HCT116 (cell line): ENCODE results near the gene SEMA6D. TPM values are rescaled to one million over a fixed set of nuclear protein-coding genes. Genes with fewer than 3 reads are reported as not detected.

Experiments
- ATAC-seq: fragments of 200-7000 bp; cut with Tn5 transposase; 2 replicates; pipeline ENCODE4 v1.9.1; 2020; ENCODE audit warnings: mild to moderate bottlenecking, moderate library complexity
- BruUV-seq: library from RNA; stranded (reverse); fragments of 400-500 nt; replicated peaks from 2 replicates; lab custom pipeline; 2021; lab: Mats Ljungman, UMichigan
- CTCF ChIA-PET: fragments of 300-600 bp; sonication (Branson Sonifier 250); formaldehyde crosslinking; loops from one replicate; lab custom pipeline; 2021; ENCODE audit warnings: antibody characterized with exemption; lab: Charles Lee
- POLR2A ChIA-PET: fragments of 300-600, 350-600 bp; sonication (Branson Sonifier 250); formaldehyde crosslinking; loops from one replicate; lab custom pipeline; 2021; ENCODE audit warnings: antibody characterized with exemption; lab: Charles Lee
- RAD21 ChIA-PET, 2 experiments: fragments of 300-600 bp; sonication (Branson Sonifier 250); formaldehyde crosslinking; loops; one replicate each; lab custom pipeline; 2023; ENCODE audit warnings: low total read pairs in 2 of 2; ENCODE audit not compliant: uncharacterized antibody in 2 of 2, unreplicated experiment in 2 of 2, low non-redundant PET in 1 of 2; lab: Charles Lee
- DNase-seq: peaks from one replicate; pipeline ENCODE4 v3.0.0-alpha.2; 2010; ENCODE audit warnings: low read depth, low spot score
- H2AFZ ChIP-seq: fragments of 200-600 bp; shearing (Covaris generic), sonication (generic); 2 replicates; pipeline ENCODE4 v1.6.1; 2017; ENCODE audit warnings: low read depth, mixed run types, mixed read lengths, antibody characterized with exemption, low read length; ENCODE audit not compliant: poor library complexity, severe bottlenecking
- H3K27ac ChIP-seq: 2 replicates; pipeline ENCODE4 v1.5.1; 2012; ENCODE audit warnings: low read depth, low read length
- H3K27me3 ChIP-seq: fragments of 200-600 bp; sonication (generic); 2 replicates; pipeline ENCODE4 v1.6.1; 2016; ENCODE audit warnings: mixed run types, low read length, mixed read lengths; ENCODE audit not compliant: insufficient read depth
- H3K36me3 ChIP-seq, 2 experiments: fragments of 200-500 bp in 1 of 2; fragments of 200-600 bp in 1 of 2; sonication (Bioruptor generic) in 1 of 2; sonication (generic) in 1 of 2; 2 replicates each; pipeline versions ENCODE4 v1.5.1 to v1.6.1; 2014 to 2016; ENCODE audit warnings: low read length in 2 of 2, inconsistent platforms in 1 of 2, mixed read lengths in 1 of 2, mixed run types in 1 of 2; ENCODE audit not compliant: insufficient read depth in 2 of 2, control insufficient read depth in 1 of 2
- H3K4me1 ChIP-seq, 2 experiments: fragments of 200-600 bp in 1 of 2; sonication (generic) in 1 of 2; 2 replicates each; pipeline versions ENCODE4 v1.5.1 to v1.6.1; 2012 to 2017; ENCODE audit warnings: low read length in 2 of 2, inconsistent platforms in 1 of 2, mild to moderate bottlenecking in 1 of 2, mixed read lengths in 1 of 2, mixed run types in 1 of 2, moderate library complexity in 1 of 2; ENCODE audit not compliant: insufficient read depth in 2 of 2, control insufficient read depth in 1 of 2
- H3K4me2 ChIP-seq: fragments of 200-600 bp; sonication (generic); 2 replicates; pipeline ENCODE4 v1.6.1; 2017; ENCODE audit warnings: mixed run types, low read length, mixed read lengths
- H3K4me3 ChIP-seq, 2 experiments: fragments of 200-600 bp in 1 of 2; sonication (generic) in 1 of 2; replicated peaks in 1 of 2; 2 replicates each; pipeline ENCODE4 v1.5.1; 2011 to 2016; ENCODE audit warnings: low read length in 2 of 2, control low read depth in 1 of 2, low read depth in 1 of 2, mild to moderate bottlenecking in 1 of 2, mixed read lengths in 1 of 2, mixed run types in 1 of 2
- H3K79me2 ChIP-seq: fragments of 200-600 bp; sonication (generic); 2 replicates; pipeline ENCODE4 v1.6.1; 2017; ENCODE audit warnings: mild to moderate bottlenecking, mixed run types, low read length, moderate library complexity, mixed read lengths; ENCODE audit not compliant: insufficient read depth
- H3K9ac ChIP-seq: fragments of 200-600 bp; sonication (generic); 2 replicates; pipeline ENCODE4 v1.6.1; 2016; ENCODE audit warnings: low read length, mixed read lengths
- H3K9me2 ChIP-seq: fragments of 200-600 bp; sonication (generic), shearing (Covaris generic); 2 replicates; pipeline ENCODE4 v1.6.1; 2017; ENCODE audit warnings: mixed run types, mild to moderate bottlenecking, moderate library complexity; ENCODE audit not compliant: insufficient read depth
- H3K9me3 ChIP-seq, 2 experiments: fragments of 200-500 bp in 1 of 2; fragments of 200-600 bp in 1 of 2; sonication (Bioruptor generic) in 1 of 2; sonication (generic) in 1 of 2; 2 replicates each; pipeline ENCODE4 v1.6.1; 2014 to 2017; ENCODE audit warnings: low read length in 2 of 2, mixed read lengths in 2 of 2, inconsistent platforms in 1 of 2, low read depth in 1 of 2, mild to moderate bottlenecking in 1 of 2, mixed run types in 1 of 2, moderate library complexity in 1 of 2; ENCODE audit not compliant: control insufficient read depth in 1 of 2, insufficient read depth in 1 of 2
- H4K20me1 ChIP-seq: fragments of 200-600 bp; sonication (generic), shearing (Covaris generic); 2 replicates; pipeline ENCODE4 v1.6.1; 2017; ENCODE audit warnings: mixed run types, mild to moderate bottlenecking, moderate library complexity; ENCODE audit not compliant: insufficient read depth
- JUND ChIP-seq: IDR thresholded peaks from 2 replicates; pipeline ENCODE4 v1.6.1; 2012
- SIN3A ChIP-seq: IDR thresholded peaks from 2 replicates; pipeline ENCODE4 v1.6.1; 2012; ENCODE audit warnings: low read depth
- TCF7L2 ChIP-seq: IDR thresholded peaks from 2 replicates; pipeline ENCODE4 v1.7.0; 2011; ENCODE audit warnings: borderline replicate concordance, inconsistent platforms; ENCODE audit not compliant: insufficient read depth, insufficient read length; ENCODE audit errors: extremely low read depth
- ZFX ChIP-seq: fragments of 450-650 bp; IDR thresholded peaks from 2 replicates; pipeline ENCODE4 v1.6.1; 2017
- ZNF274 ChIP-seq: fragments of 200-500 bp; sonication (Bioruptor generic); IDR thresholded peaks from 2 replicates; pipeline ENCODE4 v1.6.1; 2014; ENCODE audit warnings: mild to moderate bottlenecking, low read depth, low read length, inconsistent platforms
- intact Hi-C: fragments of 100-400 bp; cut with micrococcal nuclease; formaldehyde crosslinking; loops from 2 replicates; pipeline ENCODE4 v1.10.0; 2022
- total RNA-seq: library from RNA; stranded (reverse); gene quantifications from one replicate; pipeline ENCODE4 v1.2.1, GENCODE V29; 2021; ENCODE audit not compliant: unreplicated experiment

Gene SEMA6D
- total RNA-seq, 1 experiment from 2014 or later, result 0.02 TPM

- ATAC-seq (no peak), DNase-seq (no peak)
- CTCF ChIA-PET, result no interaction called here
- no peak overlapping the region for H2AFZ ChIP-seq
- H3K4me1 ChIP-seq, result no peaks in the 10 kb centered on the region
- no peak overlapping the region for H3K4me2 ChIP-seq
- H3K9me3 ChIP-seq, result peaks cover 7 to 21% of the 10 kb centered on the region in 2 experiments; a peak in 2 of 4 replicates
- H3K27ac ChIP-seq, result no peak overlapping the region
- no peak overlapping the region for H3K9ac ChIP-seq
- POLR2A ChIA-PET, result no interaction called here
- no TSS peak for BruUV-seq
- no peaks in the 10 kb centered on the region for H3K79me2 ChIP-seq
- no peaks in the 10 kb centered on the region for H3K9me2 ChIP-seq
- no peaks in the 10 kb centered on the region for H3K36me3 ChIP-seq
- no peaks in the 10 kb centered on the region for H4K20me1 ChIP-seq
- intact Hi-C loops, result no loop called here
- TF ChIP-seq TCF7L2 (no peak), ZNF274 (no peak), JUND (no peak)
- no peak overlapping the region for H3K4me3 ChIP-seq
- no peaks in the 10 kb centered on the region for H3K27me3 ChIP-seq
- RAD21 ChIA-PET, result no interaction called here
These were observed 87.4 kb downstream of the SEMA6D start for GRCh38 chr15:47804733-47805132.

DNA sequence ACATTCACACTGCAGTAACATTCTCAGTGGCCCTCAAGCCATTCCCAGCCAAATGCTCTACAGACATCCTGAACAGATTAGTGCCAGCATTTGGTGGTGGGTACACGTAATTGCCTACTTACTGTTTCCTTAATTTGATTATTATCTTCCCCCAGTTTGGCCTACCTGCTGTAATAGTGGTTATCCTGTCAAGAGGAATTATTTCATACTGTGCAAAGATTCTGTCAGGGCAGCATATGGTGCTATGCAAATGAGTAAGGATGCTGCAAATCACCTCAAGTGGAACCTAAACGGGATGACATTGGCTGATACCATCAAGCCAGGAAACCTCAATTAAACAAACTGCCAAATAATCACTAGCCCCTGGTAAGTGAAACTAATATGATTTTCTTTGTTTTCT is 88.7 kb downstream of the SEMA6D start:
- Histone ChIP-seq H3K9ac (no peak overlapping the region), H3K79me2 (no peaks in the 10 kb centered on the region), H3K4me1 (no peaks in the 10 kb centered on the region), H2AFZ (no peak overlapping the region), H3K9me3 (peaks cover 7 to 20% of the 10 kb centered on the region in 2 experiments; a peak in 2 of 4 replicates), H3K4me2 (no peak overlapping the region), H3K9me2 (no peaks in the 10 kb centered on the region), H3K27me3 (no peaks in the 10 kb centered on the region), H3K36me3 (no peaks in the 10 kb centered on the region), H3K27ac (no peak overlapping the region), H4K20me1 (no peaks in the 10 kb centered on the region), H3K4me3 (no peak overlapping the region)
- CTCF ChIA-PET, result no interaction called here
- RAD21 ChIA-PET, result no interaction called here
- no peak for DNase-seq
- ATAC-seq, result no peak
- no TSS peak for BruUV-seq
- POLR2A ChIA-PET, result no interaction called here
- TF ChIP-seq SIN3A (no peak), ZFX (no peak)
- intact Hi-C loops, result no loop called here
